ENCODE results near the gene TRAFD1. TPM values are rescaled to one million over a fixed set of nuclear protein-coding genes. Genes with fewer than 3 reads are reported as not detected.
"Not testable (repeated sequence)": the region's sequence is repeated elsewhere in the genome, so short reads cannot be mapped to it uniquely, and the experiment has no call there.

Gene TRAFD1
- total RNA-seq, 2 donors from 2014 or later: 22.8 to 37.2 TPM

DNA sequence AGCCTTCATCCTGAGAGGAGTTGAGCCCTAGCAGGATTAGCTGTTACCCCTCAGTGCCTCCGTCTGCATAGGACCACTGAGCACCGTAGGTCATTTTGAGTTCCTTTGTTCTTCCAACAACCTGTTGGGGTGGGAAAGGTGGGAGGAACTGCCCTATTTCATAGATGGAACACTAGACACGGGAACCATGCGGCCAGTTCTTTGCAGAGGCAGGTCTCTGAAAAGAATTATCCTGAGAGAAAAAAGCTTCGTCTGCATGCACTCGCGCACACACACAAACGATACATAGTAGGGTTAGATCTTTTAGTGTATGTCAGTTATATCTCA lies 28.5 kb downstream of the TRAFD1 start:
- H3K4me1 ChIP-seq: no peaks in the 10 kb centered on the region
- intact Hi-C loops (cut with DNase I): no loop called here

DNA sequence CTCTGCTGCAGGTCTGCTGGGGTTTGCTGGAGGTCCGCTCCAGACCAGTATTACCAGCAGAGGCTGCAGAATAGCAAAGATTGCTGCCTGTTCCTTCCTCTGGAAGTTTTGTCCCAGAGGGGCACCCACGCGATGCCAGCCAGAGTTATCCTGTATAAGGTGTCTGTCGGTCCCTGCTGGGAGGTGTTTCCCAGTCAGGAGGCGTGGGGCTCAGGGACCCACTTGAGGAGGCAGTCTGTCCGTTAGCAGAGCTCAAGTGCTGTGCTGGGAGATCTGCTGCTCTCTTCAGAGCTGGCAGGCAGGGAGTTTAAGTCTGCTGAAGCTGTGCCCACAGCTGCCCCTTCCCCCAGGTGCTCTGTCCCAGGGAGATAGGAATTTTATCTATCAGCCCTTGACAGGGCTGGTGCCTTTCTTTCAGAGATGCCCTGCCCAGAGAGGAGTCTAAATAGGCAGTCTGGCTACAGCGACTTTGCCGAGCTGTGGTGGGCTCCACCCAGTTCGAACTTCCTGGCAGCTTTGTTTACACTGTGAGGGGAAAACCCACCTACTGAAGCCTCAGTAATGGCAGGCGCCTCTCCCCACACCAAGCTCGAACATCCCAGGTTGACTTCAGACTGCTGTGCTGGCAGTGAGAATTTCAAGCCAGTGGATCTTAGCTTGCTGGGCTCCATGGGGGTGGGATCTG lies 33.2 kb downstream of the TRAFD1 start:
- intact Hi-C loops (cut with DNase I); H3K9ac ChIP-seq (ENCODE audit: low read depth in 2 of 2, low read length in 2 of 2); H3K4me1 ChIP-seq; H3K4me3 ChIP-seq; H3K27ac ChIP-seq; DNase-seq; H3K36me3 ChIP-seq; H3K9me3 ChIP-seq; H3K27me3 ChIP-seq: not testable (repeated sequence)

More for the DNA sequence above, 28.5 kb downstream of the TRAFD1 start:
- H3K27me3 ChIP-seq: no peaks in the 10 kb centered on the region
- H3K36me3 ChIP-seq: peaks cover 21% of the 10 kb centered on the region
- no peak overlapping the region for H3K4me3 ChIP-seq
- TF ChIP-seq, protein P1, sequence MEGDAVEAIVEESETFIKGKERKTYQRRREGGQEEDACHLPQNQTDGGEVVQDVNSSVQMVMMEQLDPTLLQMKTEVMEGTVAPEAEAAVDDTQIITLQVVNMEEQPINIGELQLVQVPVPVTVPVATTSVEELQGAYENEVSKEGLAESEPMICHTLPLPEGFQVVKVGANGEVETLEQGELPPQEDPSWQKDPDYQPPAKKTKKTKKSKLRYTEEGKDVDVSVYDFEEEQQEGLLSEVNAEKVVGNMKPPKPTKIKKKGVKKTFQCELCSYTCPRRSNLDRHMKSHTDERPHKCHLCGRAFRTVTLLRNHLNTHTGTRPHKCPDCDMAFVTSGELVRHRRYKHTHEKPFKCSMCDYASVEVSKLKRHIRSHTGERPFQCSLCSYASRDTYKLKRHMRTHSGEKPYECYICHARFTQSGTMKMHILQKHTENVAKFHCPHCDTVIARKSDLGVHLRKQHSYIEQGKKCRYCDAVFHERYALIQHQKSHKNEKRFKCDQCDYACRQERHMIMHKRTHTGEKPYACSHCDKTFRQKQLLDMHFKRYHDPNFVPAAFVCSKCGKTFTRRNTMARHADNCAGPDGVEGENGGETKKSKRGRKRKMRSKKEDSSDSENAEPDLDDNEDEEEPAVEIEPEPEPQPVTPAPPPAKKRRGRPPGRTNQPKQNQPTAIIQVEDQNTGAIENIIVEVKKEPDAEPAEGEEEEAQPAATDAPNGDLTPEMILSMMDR (IDR thresholded peaks at IDR 0.05): no peak
- H3K27ac ChIP-seq: no peak overlapping the region
- DNase-seq: no peak
- no peak overlapping the region for H3K9ac ChIP-seq (ENCODE audit: low read depth in 2 of 2, low read length in 2 of 2)
- no peaks in the 10 kb centered on the region for H3K9me3 ChIP-seq

DNA sequence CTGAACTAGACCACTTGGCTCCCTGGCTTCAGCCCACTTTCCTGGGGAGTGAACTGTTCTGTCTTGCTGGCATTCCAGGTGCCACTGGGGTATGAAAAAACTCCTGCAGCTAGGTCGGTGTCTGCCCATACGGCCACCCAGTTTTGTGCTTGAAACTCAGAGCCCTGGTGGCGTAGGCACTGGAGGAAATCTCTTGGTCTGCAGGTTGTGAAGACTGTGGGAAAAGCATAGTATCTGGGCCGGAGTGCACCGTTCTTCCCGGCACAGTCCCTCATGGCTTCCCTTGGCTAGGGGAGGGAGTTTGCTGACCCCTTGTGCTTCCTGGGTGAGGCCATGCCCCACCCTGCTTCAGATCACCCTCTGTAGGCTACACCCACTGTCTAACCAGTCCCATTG lies 33.8 kb downstream of the TRAFD1 start:
- H3K9ac ChIP-seq (ENCODE audit: low read depth in 2 of 2, low read length in 2 of 2): no peak overlapping the region
- TF ChIP-seq, protein P1 (IDR thresholded peaks at IDR 0.05): no peak
- no peaks in the 10 kb centered on the region for H3K9me3 ChIP-seq
- H3K27ac ChIP-seq: no peak overlapping the region
- H3K36me3 ChIP-seq: peaks cover 9% of the 10 kb centered on the region
- intact Hi-C loops (cut with DNase I): no loop called here
- DNase-seq: no peak
- no peak overlapping the region for H3K4me3 ChIP-seq
- no peaks in the 10 kb centered on the region for H3K27me3 ChIP-seq
- no peaks in the 10 kb centered on the region for H3K4me1 ChIP-seq

DNA sequence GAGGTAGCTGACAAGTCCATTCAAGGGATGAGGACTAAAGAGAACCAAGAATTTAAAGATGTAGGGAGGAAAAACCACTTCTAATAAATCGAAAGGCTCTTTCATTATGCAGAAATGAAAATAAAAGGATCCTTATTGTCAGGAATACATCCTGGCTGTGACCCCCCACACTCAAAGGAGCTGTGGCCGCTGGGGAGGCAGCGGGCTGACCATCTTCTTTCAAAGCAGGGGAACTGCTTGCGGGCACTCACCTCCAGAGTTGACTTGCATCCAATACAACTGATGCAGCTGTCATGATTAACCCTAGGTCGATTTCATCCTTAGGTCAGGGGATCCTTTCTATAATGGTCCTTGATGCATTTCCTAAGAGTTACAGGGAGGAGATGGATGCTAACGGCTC lies 35.3 kb downstream of the TRAFD1 start:
- intact Hi-C loops (cut with DNase I): no loop called here
- H3K27me3 ChIP-seq: no peaks in the 10 kb centered on the region
- DNase-seq: no peak

DNA sequence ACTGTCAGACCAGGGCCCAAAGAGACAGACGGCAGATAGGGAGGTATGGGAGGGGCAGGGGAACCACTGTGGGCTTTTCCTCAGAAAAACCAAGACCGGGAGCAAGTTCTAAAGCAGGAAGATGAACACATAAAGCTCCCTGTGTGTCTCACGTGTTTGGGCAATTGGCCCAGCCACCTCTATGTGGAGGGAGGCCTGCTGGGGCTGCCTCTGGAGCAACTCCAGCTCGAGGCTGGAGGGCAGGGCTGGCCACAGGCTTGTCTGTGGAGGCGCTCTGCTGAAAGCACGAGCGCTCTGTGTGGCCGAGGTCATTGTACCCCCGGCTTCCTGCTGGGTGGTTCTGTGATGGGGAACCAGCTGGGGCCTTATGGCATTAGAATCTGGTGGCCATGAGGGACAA lies 36.4 kb downstream of the TRAFD1 start:
- Histone ChIP-seq H3K27ac (no peak overlapping the region), H3K9ac (ENCODE audit: low read depth in 2 of 2, low read length in 2 of 2) (no peak overlapping the region), H3K4me3 (no peak overlapping the region), H3K27me3 (no peaks in the 10 kb centered on the region), H3K4me1 (no peaks in the 10 kb centered on the region), H3K36me3 (peaks cover 9% of the 10 kb centered on the region), H3K9me3 (no peaks in the 10 kb centered on the region)
- intact Hi-C loops (cut with DNase I): no loop called here
- no peak for DNase-seq
- TF ChIP-seq, protein P1 (IDR thresholded peaks at IDR 0.05): no peak

More for the DNA sequence above, 35.3 kb downstream of the TRAFD1 start:
- Histone ChIP-seq H3K9me3 (no peaks in the 10 kb centered on the region), H3K36me3 (peaks cover 9% of the 10 kb centered on the region), H3K9ac (ENCODE audit: low read depth in 2 of 2, low read length in 2 of 2) (no peak overlapping the region), H3K27ac (no peak overlapping the region), H3K4me1 (no peaks in the 10 kb centered on the region), H3K4me3 (no peak overlapping the region)
- TF ChIP-seq, protein P1 (IDR thresholded peaks at IDR 0.05): no peak

DNA sequence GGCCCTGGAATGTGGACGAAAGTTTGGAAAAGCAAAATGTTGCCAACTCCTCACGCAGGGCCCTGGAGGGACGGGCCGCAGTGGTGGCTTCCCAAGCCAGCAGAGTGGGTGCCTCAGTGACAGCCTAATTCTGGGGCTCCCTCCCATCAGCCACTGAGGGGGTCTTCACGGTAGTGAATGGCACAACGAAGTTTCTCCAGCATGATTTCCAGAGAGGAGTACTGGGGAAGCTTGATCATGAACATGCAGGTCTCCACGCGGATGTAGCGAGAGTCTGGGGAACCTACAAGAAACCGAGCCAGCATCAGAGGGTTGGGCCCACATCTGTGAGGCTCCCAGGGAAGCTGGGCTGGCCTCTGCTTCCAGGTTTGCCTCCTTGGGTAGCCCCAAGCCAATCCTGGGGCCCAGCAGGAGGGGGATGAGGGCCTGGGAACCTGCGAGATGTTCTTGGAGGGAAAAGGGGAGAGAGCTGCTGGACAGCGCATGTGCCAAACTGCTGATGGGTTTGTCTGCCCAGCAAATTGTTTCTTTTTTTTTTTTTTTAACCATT lies 37.0 kb downstream of the TRAFD1 start:
- Histone ChIP-seq H3K9me3 (no peaks in the 10 kb centered on the region), H3K36me3 (peaks cover 9% of the 10 kb centered on the region), H3K4me1 (no peaks in the 10 kb centered on the region), H3K9ac (ENCODE audit: low read depth in 2 of 2, low read length in 2 of 2) (no peak overlapping the region), H3K4me3 (no peak overlapping the region), H3K27me3 (no peaks in the 10 kb centered on the region), H3K27ac (no peak overlapping the region)
- intact Hi-C loops (cut with DNase I): no loop called here
- TF ChIP-seq, protein P1 (IDR thresholded peaks at IDR 0.05): no peak
- DNase-seq: no peak

All from colonic mucosa (tissue), 4 donors.